Neural progenitor cell (in vitro differentiated cells): Measurements from ENCODE around the gene NCOR1. TPM values are rescaled to one million over a fixed set of nuclear protein-coding genes. Genes with fewer than 3 reads are reported as not detected.

Experiments
- DNase-seq: peaks from one replicate; pipeline ENCODE4 v3.0.0-alpha.2; 2016; ENCODE audit warnings: low spot score
- H2AFZ ChIP-seq: fragments of 200-600 bp; sonication (generic); replicated peaks from 2 replicates; pipeline ENCODE4 v1.6.1; 2016; ENCODE audit warnings: antibody characterized with exemption
- H3F3A ChIP-seq: fragments of 200-600 bp; sonication (generic); 2 replicates; pipeline ENCODE4 v1.6.1; 2016; ENCODE audit warnings: antibody characterized with exemption, low read depth
- H3K27ac ChIP-seq: fragments of 200-600 bp; sonication (generic); 2 replicates; pipeline ENCODE4 v1.5.1; 2016; ENCODE audit warnings: mild to moderate bottlenecking
- H3K27me3 ChIP-seq: fragments of 200-600 bp; sonication (generic); 2 replicates; pipeline ENCODE4 v1.6.1; 2016; ENCODE audit warnings: mild to moderate bottlenecking, moderate library complexity
- H3K36me3 ChIP-seq: fragments of 200-600 bp; sonication (generic); 2 replicates; pipeline ENCODE4 v1.5.1; 2016
- H3K4me1 ChIP-seq: fragments of 200-600 bp; sonication (generic); 2 replicates; pipeline ENCODE4 v1.6.1; 2016; ENCODE audit warnings: mixed run types
- H3K4me2 ChIP-seq: fragments of 200-600 bp; sonication (generic); 2 replicates; pipeline ENCODE4 v1.6.1; 2016
- H3K4me3 ChIP-seq: fragments of 200-600 bp; sonication (generic); 2 replicates; pipeline ENCODE4 v1.5.1; 2016
- H3K79me2 ChIP-seq: fragments of 200-600 bp; sonication (generic); 2 replicates; pipeline ENCODE4 v1.6.1; 2016; ENCODE audit warnings: low read depth
- H3K9ac ChIP-seq: fragments of 200-600 bp; sonication (generic); 2 replicates; pipeline ENCODE4 v1.6.1; 2016
- H3K9me3 ChIP-seq: fragments of 200-600 bp; sonication (generic); 2 replicates; pipeline ENCODE4 v1.5.1; 2016; ENCODE audit warnings: low read depth
- H4K20me1 ChIP-seq: fragments of 200-600 bp; sonication (generic); 2 replicates; pipeline ENCODE4 v1.6.1; 2016; ENCODE audit warnings: low read depth
- H3K27ac Mint-ChIP-seq: 3 replicates; pipeline ENCODE4 v1.8.0; 2021; ENCODE audit warnings: mixed read lengths
- H3K27me3 Mint-ChIP-seq: 2 replicates; pipeline ENCODE4 v1.8.0; 2022; ENCODE audit warnings: low read depth, mild to moderate bottlenecking, inconsistent platforms, moderate library complexity, mixed read lengths; ENCODE audit not compliant: insufficient read depth
- H3K36me3 Mint-ChIP-seq: 3 replicates; pipeline ENCODE4 v1.8.0; 2021; ENCODE audit warnings: mixed read lengths
- H3K4me1 Mint-ChIP-seq: 3 replicates; pipeline ENCODE4 v1.8.0; 2021; ENCODE audit warnings: mixed read lengths
- H3K4me3 Mint-ChIP-seq: 3 replicates; pipeline ENCODE4 v1.8.0; 2021; ENCODE audit warnings: mild to moderate bottlenecking, moderate library complexity, mixed read lengths
- H3K9me3 Mint-ChIP-seq: 3 replicates; pipeline ENCODE4 v1.8.0; 2020; ENCODE audit warnings: mixed read lengths
- EZH2 ChIP-seq: fragments of 200-600 bp; sonication (generic); IDR thresholded peaks from 2 replicates; pipeline ENCODE4 v1.6.1; 2017; ENCODE audit warnings: antibody characterized with exemption, mild to moderate bottlenecking, moderate library complexity
- EZH2phosphoT487 ChIP-seq: fragments of 200-600 bp; sonication (generic); IDR thresholded peaks from 2 replicates; pipeline ENCODE4 v1.6.1; 2017; ENCODE audit warnings: antibody characterized with exemption
- total RNA-seq: library from RNA; depleted of rRNA; stranded (reverse); fragments of >200 nt; gene quantifications from 2 replicates; pipeline ENCODE4 v1.2.3, GENCODE V29; 2015; ENCODE audit warnings: low replicate concordance
- TF ChIP-seq, protein P1 (sequence below): fragments of 200-600 bp; sonication (generic); IDR thresholded peaks from 2 replicates; pipeline ENCODE4 v1.5.1; 2017; ENCODE audit warnings: antibody characterized with exemption, mild to moderate bottlenecking

Gene NCOR1
- total RNA-seq, 1 donor from 2014 or later = 86.8 TPM

DNA sequence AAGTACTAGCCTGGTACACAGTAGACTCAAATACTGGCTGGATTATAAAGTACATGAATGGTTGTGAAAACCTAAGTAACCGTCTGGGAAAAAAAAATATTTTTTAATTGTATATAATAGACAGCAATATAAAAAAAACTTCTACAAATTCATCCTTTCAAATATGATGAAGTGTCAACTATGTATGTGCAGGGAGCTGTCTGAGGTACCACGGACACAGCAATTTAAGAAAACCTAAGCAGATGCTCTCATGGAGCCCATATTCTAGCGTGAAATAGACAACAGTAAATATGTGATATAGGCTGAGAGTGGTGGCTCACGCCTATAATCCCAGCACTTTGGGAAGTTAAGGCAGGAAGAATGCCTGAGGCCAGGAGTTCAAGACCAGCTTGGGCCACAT, 111.1 kb downstream of the NCOR1 start:
- Histone ChIP-seq H3K36me3 (peaks cover 10% of the 10 kb centered on the region), H3K4me2 (no peak overlapping the region), H3K27ac (no peak overlapping the region), H4K20me1 (no peaks in the 10 kb centered on the region), H3K4me1 (no peaks in the 10 kb centered on the region), H3F3A (no peaks in the 10 kb centered on the region), H3K4me3 (no peak overlapping the region), H3K27me3 (no peaks in the 10 kb centered on the region), H3K9me3 (no peaks in the 10 kb centered on the region), H2AFZ (no peak overlapping the region), H3K79me2 (peaks cover 4% of the 10 kb centered on the region), H3K9ac (no peak overlapping the region)
- Mint-ChIP-seq H3K4me1 (no peaks in the 10 kb centered on the region), H3K4me3 (no peak overlapping the region), H3K27ac (no peak overlapping the region), H3K27me3 (peaks cover 2% of the 10 kb centered on the region), H3K9me3 (no peaks in the 10 kb centered on the region), H3K36me3 (peaks cover 47% of the 10 kb centered on the region)
- DNase-seq = no peak
- TF ChIP-seq, protein P1, sequence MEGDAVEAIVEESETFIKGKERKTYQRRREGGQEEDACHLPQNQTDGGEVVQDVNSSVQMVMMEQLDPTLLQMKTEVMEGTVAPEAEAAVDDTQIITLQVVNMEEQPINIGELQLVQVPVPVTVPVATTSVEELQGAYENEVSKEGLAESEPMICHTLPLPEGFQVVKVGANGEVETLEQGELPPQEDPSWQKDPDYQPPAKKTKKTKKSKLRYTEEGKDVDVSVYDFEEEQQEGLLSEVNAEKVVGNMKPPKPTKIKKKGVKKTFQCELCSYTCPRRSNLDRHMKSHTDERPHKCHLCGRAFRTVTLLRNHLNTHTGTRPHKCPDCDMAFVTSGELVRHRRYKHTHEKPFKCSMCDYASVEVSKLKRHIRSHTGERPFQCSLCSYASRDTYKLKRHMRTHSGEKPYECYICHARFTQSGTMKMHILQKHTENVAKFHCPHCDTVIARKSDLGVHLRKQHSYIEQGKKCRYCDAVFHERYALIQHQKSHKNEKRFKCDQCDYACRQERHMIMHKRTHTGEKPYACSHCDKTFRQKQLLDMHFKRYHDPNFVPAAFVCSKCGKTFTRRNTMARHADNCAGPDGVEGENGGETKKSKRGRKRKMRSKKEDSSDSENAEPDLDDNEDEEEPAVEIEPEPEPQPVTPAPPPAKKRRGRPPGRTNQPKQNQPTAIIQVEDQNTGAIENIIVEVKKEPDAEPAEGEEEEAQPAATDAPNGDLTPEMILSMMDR = no peak
- TF ChIP-seq EZH2phosphoT487 = no peak
- no peak for TF ChIP-seq EZH2

DNA sequence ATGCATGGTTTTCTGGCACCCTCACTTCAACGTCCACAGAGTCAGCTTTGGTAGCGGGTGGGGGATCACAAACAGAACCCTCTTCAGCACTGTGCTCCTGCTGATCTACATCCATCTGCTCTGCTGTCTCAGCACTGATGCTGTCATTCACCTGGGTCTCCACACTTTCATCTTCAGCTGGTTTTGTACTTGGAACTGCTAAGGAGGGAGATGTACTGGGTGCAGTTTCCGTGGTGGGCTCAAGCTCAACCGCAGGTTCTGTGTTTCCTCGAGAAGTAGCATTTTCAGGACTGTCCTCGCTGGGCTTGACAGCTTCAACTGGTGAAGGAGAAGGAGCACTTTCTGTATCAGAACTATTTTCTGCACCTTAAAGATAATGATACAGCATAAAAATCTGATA, 113.9 kb downstream of the NCOR1 start:
- H3K4me1 ChIP-seq = no peaks in the 10 kb centered on the region
- Mint-ChIP-seq H3K27ac (no peak overlapping the region), H3K4me3 (no peak overlapping the region), H3K36me3 (peaks cover 57% of the 10 kb centered on the region), H3K9me3 (peaks cover 3% of the 10 kb centered on the region), H3K4me1 (no peaks in the 10 kb centered on the region), H3K27me3 (peaks cover 2% of the 10 kb centered on the region)
- no peaks in the 10 kb centered on the region for H3F3A ChIP-seq
- H3K9me3 ChIP-seq = no peaks in the 10 kb centered on the region
- H2AFZ ChIP-seq = no peak overlapping the region
- no peak overlapping the region for H3K9ac ChIP-seq
- no peak overlapping the region for H3K4me3 ChIP-seq
- H3K79me2 ChIP-seq = peaks cover 4% of the 10 kb centered on the region
- H3K4me2 ChIP-seq = no peak overlapping the region
- H3K36me3 ChIP-seq = peaks cover 22% of the 10 kb centered on the region
- H3K27ac ChIP-seq = no peak overlapping the region
- DNase-seq = no peak
- H4K20me1 ChIP-seq = no peaks in the 10 kb centered on the region
- TF ChIP-seq, protein P1 = no peak
- TF ChIP-seq EZH2 = no peak
- no peak for TF ChIP-seq EZH2phosphoT487
- H3K27me3 ChIP-seq = no peaks in the 10 kb centered on the region

GRCh38 chr17:16100737-16101400, 114.5 kb downstream of the NCOR1 start:
- DNase-seq = no peak
- Histone ChIP-seq H3K4me3 (no peak overlapping the region), H3F3A (no peaks in the 10 kb centered on the region), H3K9me3 (no peaks in the 10 kb centered on the region), H3K9ac (no peak overlapping the region), H3K4me1 (no peaks in the 10 kb centered on the region), H2AFZ (no peak overlapping the region), H3K27me3 (no peaks in the 10 kb centered on the region), H4K20me1 (no peaks in the 10 kb centered on the region), H3K4me2 (no peak overlapping the region), H3K27ac (no peak overlapping the region), H3K79me2 (peaks cover 4% of the 10 kb centered on the region), H3K36me3 (peaks cover 24% of the 10 kb centered on the region)
- TF ChIP-seq, protein P1 = no peak
- TF ChIP-seq EZH2 = no peak
- no peak for TF ChIP-seq EZH2phosphoT487
- Mint-ChIP-seq H3K9me3 (peaks cover 7% of the 10 kb centered on the region), H3K4me1 (no peaks in the 10 kb centered on the region), H3K4me3 (no peak overlapping the region), H3K27ac (no peak overlapping the region), H3K36me3 (peaks cover 58% of the 10 kb centered on the region), H3K27me3 (peaks cover 2% of the 10 kb centered on the region)
